PC-3 (cell line): ENCODE results near the gene FOXO6. TPM values are rescaled to one million over a fixed set of nuclear protein-coding genes. Genes with fewer than 3 reads are reported as not detected.

Experiments used
- ATAC-seq: fragments of 200-7000 bp; cut with Tn5 transposase; 2 replicates; pipeline ENCODE4 v1.9.1; 2020; ENCODE audit warnings: mild to moderate bottlenecking, moderate library complexity
- BruUV-seq: library from RNA; stranded (reverse); fragments of 400-500 nt; replicated peaks from 2 replicates; lab custom pipeline; 2021; lab: Mats Ljungman, UMichigan
- CTCF ChIA-PET: fragments of 300-600 bp; sonication (Branson Sonifier 250); formaldehyde crosslinking; loops from one replicate; lab custom pipeline; 2022; ENCODE audit warnings: antibody characterized with exemption; lab: Charles Lee
- POLR2A ChIA-PET: fragments of 300-600 bp; sonication (Branson Sonifier 250); formaldehyde crosslinking; loops from one replicate; lab custom pipeline; 2022; ENCODE audit warnings: antibody characterized with exemption; ENCODE audit not compliant: unreplicated experiment; lab: Charles Lee
- DNase-seq: peaks from one replicate; pipeline ENCODE4 v3.0.0-alpha.2; 2015
- H2AFZ ChIP-seq: fragments of 300-600 bp; sonication (generic); 2 replicates; pipeline ENCODE4 v1.6.0; 2016; ENCODE audit warnings: antibody characterized with exemption, low read length
- H3F3A ChIP-seq: fragments of 300-600 bp; sonication (generic); one replicate; pipeline ENCODE4 v1.6.0; 2017; ENCODE audit warnings: antibody characterized with exemption, low read length, control low read depth, mild to moderate bottlenecking; ENCODE audit not compliant: unreplicated experiment
- H3K27ac ChIP-seq: fragments of 300-600 bp; sonication (generic); 2 replicates; pipeline ENCODE4 v1.5.1; 2016; ENCODE audit warnings: mild to moderate bottlenecking, low read length
- H3K27me3 ChIP-seq: fragments of 300-600 bp; sonication (generic); 2 replicates; pipeline ENCODE4 v1.6.1; 2016; ENCODE audit warnings: low read length, mixed read lengths
- H3K36me3 ChIP-seq: fragments of 300-600 bp; sonication (generic); 2 replicates; pipeline ENCODE4 v1.6.1; 2016; ENCODE audit warnings: low read depth, mixed run types, low read length, mixed read lengths
- H3K4me1 ChIP-seq: fragments of 300-600 bp; sonication (generic); 2 replicates; pipeline ENCODE4 v1.5.1; 2016; ENCODE audit warnings: low read length; ENCODE audit not compliant: insufficient read depth
- H3K4me2 ChIP-seq: fragments of 300-600 bp; sonication (generic); 2 replicates; pipeline ENCODE4 v1.6.0; 2016; ENCODE audit warnings: low read length
- H3K4me3 ChIP-seq: fragments of 300-600 bp; sonication (generic); 2 replicates; pipeline ENCODE4 v1.5.1; 2016; ENCODE audit warnings: mild to moderate bottlenecking, low read length, mixed read lengths
- H3K79me2 ChIP-seq: fragments of 300-600 bp; sonication (generic); 2 replicates; pipeline ENCODE4 v1.6.1; 2017; ENCODE audit warnings: low read length, mixed read lengths
- H3K9ac ChIP-seq: fragments of 300-600 bp; sonication (generic); 2 replicates; pipeline ENCODE4 v1.6.0; 2016; ENCODE audit warnings: mild to moderate bottlenecking, low read length
- H3K9me2 ChIP-seq: fragments of 300-600 bp; sonication (generic); replicated peaks from 2 replicates; pipeline ENCODE4 v1.6.1; 2016; ENCODE audit warnings: mixed run types, low read length, mixed read lengths
- H3K9me3 ChIP-seq: fragments of 300-600 bp; sonication (generic); 2 replicates; pipeline ENCODE4 v1.6.1; 2016; ENCODE audit warnings: low read length, mixed read lengths
- H4K20me1 ChIP-seq: fragments of 300-600 bp; sonication (generic); 2 replicates; pipeline ENCODE4 v1.6.1; 2016; ENCODE audit warnings: low read length, mixed read lengths
- EZH2 ChIP-seq: fragments of 300-600 bp; sonication (generic); IDR thresholded peaks from one replicate; pipeline ENCODE4 v1.6.1; 2017; ENCODE audit warnings: antibody characterized with exemption, mild to moderate bottlenecking, low read length; ENCODE audit not compliant: unreplicated experiment
- EZH2phosphoT487 ChIP-seq: fragments of 300-600 bp; sonication (generic); IDR thresholded peaks from 2 replicates; pipeline ENCODE4 v1.6.1; 2018; ENCODE audit warnings: mild to moderate bottlenecking, antibody characterized with exemption, low read length, borderline replicate concordance
- intact Hi-C: fragments of 100-400 bp; cut with micrococcal nuclease; formaldehyde crosslinking; loops from 2 replicates; pipeline ENCODE4 v1.9.0; 2023
- total RNA-seq: library from RNA; depleted of rRNA; stranded (reverse); fragments of >200 nt; gene quantifications from 2 replicates; pipeline ENCODE4 v1.2.3, GENCODE V29; 2014
- TF ChIP-seq, protein P1 (sequence below): fragments of 300-600 bp; sonication (generic); conservative IDR thresholded peaks from 2 replicates; pipeline ENCODE4 v1.5.1; 2017; ENCODE audit warnings: antibody characterized with exemption, low read depth, mild to moderate bottlenecking, low read length

The FOXO6 gene
- total RNA-seq, 1 experiment from 2014 or later = 1.2 TPM

DNA sequence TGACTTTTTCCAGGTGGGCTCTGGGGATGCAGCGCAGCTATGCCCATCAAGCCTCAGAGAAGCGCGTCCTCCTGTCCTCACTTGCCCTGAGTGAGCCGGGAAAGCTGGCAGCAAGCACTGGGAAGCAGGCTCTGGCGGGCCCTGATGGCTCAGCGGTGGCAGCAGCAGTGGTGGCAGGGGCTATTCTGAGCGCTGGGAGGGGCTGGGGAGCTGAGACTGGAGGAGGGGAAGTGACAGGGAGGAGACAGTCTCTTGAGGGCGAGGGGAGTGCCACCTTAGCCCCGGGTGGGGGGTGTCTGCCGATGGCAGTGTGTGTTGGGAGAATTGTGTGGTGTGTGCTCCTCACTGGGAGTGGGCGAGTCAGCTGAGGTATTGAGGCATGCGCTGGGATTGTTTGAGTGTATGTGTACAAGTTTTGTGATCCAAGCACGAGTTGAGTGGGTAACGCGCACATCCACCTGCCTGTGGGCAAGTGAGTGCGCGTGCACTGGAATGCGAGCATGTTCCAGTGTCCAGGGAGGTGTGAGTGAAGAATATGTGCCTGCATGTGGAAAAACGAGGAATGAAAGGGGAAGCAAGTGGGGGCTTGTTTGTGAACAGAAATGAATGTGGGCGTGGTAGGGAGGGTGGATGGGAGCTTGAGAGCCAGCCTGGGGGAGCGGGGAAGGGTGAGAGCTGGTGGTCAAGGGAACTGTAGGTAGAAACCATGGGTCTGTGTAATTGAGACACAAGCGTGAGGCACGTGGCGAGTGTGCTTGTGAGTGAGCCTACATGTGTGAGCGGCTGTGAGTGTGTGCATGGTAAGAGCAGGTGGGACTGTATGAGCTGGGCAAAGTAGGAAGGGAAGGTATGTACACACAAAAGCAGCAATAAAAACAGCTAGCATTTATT, 2.9 kb upstream of the FOXO6 start:
- Histone ChIP-seq H3K27me3 (peaks cover 10% of the 10 kb centered on the region), H3K4me2 (no peak overlapping the region), H3K79me2 (no peaks in the 10 kb centered on the region), H3K9me2 (no peaks in the 10 kb centered on the region), H3K4me1 (peaks cover 31% of the 10 kb centered on the region), H3K36me3 (no peaks in the 10 kb centered on the region), H3K27ac (no peak overlapping the region), H3K4me3 (no peak overlapping the region), H2AFZ (no peak overlapping the region), H3K9me3 (no peaks in the 10 kb centered on the region), H3K9ac (no peak overlapping the region), H3F3A (no peaks in the 10 kb centered on the region), H4K20me1 (no peaks in the 10 kb centered on the region)
- intact Hi-C loops = no loop called here
- ChIA-PET POLR2A (no interaction called here), CTCF (no interaction called here)
- no TSS peak for BruUV-seq
- no peak for TF ChIP-seq EZH2
- TF ChIP-seq EZH2phosphoT487 = no peak
- TF ChIP-seq, protein P1, sequence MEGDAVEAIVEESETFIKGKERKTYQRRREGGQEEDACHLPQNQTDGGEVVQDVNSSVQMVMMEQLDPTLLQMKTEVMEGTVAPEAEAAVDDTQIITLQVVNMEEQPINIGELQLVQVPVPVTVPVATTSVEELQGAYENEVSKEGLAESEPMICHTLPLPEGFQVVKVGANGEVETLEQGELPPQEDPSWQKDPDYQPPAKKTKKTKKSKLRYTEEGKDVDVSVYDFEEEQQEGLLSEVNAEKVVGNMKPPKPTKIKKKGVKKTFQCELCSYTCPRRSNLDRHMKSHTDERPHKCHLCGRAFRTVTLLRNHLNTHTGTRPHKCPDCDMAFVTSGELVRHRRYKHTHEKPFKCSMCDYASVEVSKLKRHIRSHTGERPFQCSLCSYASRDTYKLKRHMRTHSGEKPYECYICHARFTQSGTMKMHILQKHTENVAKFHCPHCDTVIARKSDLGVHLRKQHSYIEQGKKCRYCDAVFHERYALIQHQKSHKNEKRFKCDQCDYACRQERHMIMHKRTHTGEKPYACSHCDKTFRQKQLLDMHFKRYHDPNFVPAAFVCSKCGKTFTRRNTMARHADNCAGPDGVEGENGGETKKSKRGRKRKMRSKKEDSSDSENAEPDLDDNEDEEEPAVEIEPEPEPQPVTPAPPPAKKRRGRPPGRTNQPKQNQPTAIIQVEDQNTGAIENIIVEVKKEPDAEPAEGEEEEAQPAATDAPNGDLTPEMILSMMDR = no peak
- ATAC-seq = no peak
- no peak for DNase-seq

DNA sequence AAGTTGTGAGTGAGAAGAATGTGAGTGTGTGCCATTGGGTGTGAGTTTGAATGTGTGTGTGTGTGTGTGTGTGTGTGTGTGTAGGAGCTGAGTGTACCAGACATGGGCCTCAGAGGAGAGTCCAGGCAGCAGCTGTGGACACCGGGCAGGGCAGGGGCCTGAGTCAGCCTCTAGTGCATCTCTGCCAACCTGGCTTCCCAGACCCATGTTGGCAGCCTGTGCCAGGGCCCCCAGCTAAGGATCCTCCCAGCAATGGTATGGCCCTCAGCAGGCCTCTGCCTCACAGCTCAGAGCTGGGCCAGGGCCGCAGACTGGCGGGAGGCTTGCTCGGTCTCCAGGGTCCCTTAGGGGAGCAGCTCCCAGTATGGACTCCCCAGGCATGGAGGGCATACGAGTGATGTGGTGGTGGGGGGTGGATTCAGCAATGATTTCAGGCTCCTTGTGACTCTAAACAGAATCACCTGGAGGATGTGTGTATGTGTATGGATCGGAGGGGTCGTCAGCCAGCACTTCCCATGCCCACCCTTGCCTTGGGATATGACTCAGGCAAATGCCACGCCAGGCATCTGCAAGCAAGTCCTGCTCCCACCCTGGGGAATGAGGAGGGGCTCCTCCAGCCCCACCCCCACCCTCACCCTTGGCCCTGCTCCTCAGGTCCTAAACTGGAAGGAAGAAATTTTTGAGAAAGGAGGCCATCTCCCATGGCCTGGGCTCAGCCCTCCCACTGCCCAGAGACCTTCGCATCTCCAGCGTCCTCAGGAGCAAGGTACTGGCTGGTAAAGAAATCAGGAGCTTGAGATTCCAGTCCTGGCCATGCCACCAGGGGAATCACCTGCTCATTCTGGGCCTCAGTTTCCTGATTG, 1.8 kb upstream of the FOXO6 start:
- Histone ChIP-seq H2AFZ (no peak overlapping the region), H3K4me1 (peaks cover 27% of the 10 kb centered on the region), H3K36me3 (no peaks in the 10 kb centered on the region), H3K27ac (no peak overlapping the region), H3K9ac (no peak overlapping the region), H3F3A (no peaks in the 10 kb centered on the region), H4K20me1 (no peaks in the 10 kb centered on the region), H3K27me3 (peaks cover 10% of the 10 kb centered on the region), H3K9me2 (no peaks in the 10 kb centered on the region), H3K4me3 (no peak overlapping the region), H3K9me3 (no peaks in the 10 kb centered on the region), H3K79me2 (no peaks in the 10 kb centered on the region), H3K4me2 (no peak overlapping the region)
- intact Hi-C loops = loop anchor here (5.0 kb wide), 1 partner anchor 73 kb away; no protein-coding TSS in a partner anchor
- ChIA-PET POLR2A (no interaction called here), CTCF (interaction anchor here (0.8 kb wide), 1 partner anchor 57 kb away, joined by 4 read pairs; no protein-coding TSS in a partner anchor)
- DNase-seq = no peak
- no peak for ATAC-seq
- BruUV-seq = no TSS peak
- TF ChIP-seq, protein P1 = no peak
- TF ChIP-seq EZH2 = no peak
- no peak for TF ChIP-seq EZH2phosphoT487
